GM19397 (cell line): Measurements from ENCODE around the gene P2RY6.
"Not testable (repeated sequence)": the region's sequence is repeated elsewhere in the genome, so short reads cannot be mapped to it uniquely, and the experiment has no call there.

Experiments
- ATAC-seq: cut with Tn5 transposase; IDR thresholded peaks from one replicate; pipeline ENCODE4 v1.9.1; 2021; ENCODE audit warnings: mild to moderate bottlenecking, moderate library complexity; ENCODE audit not compliant: unreplicated experiment

The P2RY6 gene

DNA sequence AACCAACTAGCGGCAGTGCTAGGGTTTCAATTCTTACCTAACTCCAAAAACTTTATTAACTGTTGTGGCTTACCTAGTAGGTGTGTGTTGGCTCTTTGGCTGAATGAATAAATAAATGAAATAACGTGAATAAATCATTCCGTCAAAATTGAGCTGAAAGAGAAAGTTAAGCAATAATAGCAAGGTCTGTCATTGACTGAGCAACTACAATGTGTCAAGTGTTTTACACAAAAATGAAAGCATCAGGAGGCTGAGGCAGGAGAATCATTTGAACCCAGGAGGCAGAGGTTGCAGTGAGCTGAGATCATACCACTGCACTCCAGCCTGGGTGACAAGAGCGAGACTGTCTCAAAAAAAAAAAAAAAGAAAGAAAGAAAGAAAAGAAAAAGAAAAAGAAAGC lies 2.1 kb downstream of the P2RY6 start:
- not testable (repeated sequence) for ATAC-seq

DNA sequence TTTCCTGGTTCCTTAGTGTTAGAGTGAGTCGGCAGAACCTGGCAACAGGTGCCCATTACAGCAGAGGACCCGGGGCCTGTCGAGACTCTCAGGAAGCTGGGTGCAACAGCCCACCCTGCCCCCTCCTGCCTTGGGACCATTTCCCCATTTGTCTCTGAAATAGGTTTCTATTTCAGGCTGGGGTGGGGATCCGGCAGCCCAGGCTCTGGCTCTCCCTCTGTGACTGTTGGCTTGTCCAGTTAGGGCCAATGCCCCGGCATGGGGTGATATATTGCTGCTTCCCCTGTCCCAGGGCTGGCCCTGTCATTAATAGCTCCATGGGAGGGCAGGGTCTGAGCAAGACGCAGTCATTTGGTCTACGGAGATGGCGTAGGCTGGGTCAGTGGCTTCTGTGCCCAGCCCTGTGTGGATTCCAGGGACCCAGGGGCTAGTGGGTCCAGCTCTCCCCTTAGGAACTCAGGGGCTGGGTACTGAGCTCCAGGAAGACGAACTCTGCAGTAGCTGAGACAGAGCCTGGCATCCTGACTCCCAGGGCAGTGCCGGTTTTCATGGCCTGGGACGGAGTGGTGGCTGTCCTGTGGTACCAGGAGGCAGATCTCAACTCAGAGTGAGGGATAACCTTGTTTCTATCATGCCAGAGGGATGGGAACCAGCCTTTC lies 2.7 kb downstream of the P2RY6 start:
- ATAC-seq: no peak

DNA sequence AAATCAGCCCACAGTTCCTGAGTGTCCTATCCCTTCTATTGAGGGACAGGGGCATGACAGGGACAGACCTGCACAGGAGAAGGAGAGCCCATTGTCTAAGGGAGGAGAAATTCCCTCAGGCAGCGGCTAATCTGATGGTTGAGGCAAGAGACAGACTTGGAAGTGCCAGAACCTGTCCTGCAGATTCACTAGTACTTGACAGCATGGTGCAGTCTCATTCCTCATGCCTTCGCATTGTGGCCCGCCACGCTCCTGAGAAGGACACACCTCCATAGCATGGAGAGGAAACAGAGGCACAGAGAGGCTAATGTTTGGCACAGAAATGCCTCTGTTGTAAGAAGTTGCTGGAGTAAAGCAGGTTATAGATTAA lies 3.2 kb downstream of the P2RY6 start:
- ATAC-seq: no peak

DNA sequence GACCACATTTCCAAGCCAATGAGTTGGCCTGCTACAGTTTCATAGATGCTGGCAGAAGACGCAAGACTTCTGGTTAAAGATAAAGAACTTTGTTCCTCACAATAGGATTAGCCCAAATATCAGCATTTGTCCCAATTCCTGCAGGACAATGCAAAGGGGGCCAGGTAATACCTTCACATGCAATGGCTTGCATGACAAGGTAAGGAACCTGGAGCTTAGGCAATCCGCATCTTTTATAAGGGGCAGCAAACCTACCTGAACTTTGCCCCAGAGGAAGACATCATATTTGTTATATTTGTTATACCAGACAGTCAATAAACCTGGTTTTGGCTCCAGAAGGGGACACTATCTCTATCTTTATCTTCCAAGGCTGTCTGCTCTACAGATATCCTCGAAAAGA lies 5.3 kb downstream of the P2RY6 start:
- ATAC-seq: no peak

DNA sequence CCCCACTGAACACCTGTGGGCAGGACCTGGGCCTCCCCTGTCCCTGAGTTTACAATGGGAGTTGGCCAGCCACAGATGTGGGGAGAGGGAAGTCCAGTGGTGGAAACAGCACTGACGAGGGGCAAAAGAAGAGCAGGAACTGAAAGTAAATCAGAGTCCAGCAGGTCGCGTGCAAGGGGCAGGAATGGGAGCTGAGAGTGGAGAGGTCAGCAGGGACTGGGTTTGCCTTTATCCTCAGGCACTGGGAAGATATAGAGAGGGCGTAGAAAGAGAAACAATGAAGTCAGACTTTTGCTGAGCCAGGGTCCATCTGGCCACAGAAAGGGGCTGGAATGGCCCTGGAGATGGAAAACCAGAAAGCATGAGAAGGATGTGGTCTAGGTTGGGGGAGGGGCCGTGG lies 8.5 kb downstream of the P2RY6 start:
- ATAC-seq: no peak

DNA sequence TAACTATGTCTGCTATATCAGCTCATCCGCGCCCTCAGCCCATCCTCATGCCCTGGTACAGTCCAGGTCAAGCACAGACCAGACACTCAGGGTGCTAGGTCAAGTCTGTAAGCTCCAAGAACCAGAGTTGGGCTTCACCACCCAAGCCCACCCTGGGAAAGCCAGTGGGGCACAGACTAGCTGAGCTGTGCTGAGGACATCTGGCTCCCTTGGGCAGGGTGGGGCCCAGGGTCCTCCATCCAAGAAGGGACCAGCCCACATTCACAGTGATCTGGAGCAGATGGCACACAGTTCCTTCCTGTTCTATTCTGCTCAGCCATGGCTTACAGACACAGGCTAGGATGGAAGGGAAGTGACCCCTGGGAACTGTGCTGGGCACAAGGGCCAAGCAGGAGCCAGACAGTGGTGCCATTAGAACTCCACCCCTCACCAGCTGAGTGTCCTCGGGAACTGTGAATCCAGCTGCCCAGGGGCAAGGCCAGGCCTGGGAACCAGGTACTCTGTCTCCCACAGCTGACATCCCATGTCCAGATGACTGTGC lies 9.1 kb downstream of the P2RY6 start:
- ATAC-seq: no peak

DNA sequence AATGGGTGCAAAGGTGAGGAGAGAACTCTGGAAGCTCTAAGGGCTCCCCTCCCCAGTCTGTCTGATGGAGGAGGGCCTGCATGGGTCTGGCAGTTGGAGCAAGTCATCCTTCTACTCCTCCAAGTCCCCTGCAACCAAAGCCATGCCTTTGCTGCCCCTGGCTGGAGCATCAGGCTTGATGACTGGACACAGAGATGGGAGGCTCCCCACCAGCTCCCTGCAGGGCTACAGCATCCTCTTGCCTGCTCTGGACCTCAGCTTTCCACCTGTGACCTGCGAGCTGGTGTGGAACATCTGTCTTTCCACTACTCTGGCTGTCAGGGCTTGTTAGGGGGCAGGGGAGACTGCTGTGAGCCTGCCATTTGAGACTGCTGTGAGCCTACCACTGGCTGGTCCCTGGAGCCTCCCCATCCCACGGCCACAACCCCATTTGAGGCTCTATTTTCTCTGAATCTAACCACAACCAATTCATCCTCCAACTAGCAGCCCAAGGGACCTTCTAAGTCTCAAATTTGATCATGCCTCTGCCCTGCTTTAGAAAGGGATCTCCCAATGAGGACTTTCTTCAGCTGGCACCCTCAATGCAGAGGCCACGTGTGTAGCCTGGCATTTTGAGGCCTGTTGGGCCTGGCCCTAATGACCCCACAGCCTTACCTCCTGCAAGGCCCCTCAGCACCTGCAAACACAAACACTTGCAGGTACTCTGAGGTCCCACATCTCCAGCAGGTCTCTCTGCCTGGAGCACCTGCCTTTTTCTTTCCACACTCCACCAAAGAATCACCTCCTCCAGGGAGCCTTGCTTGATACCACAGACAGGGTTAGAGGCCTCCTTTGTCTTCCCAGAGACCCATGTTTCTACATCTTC lies 9.9 kb downstream of the P2RY6 start:
- ATAC-seq: no peak

DNA sequence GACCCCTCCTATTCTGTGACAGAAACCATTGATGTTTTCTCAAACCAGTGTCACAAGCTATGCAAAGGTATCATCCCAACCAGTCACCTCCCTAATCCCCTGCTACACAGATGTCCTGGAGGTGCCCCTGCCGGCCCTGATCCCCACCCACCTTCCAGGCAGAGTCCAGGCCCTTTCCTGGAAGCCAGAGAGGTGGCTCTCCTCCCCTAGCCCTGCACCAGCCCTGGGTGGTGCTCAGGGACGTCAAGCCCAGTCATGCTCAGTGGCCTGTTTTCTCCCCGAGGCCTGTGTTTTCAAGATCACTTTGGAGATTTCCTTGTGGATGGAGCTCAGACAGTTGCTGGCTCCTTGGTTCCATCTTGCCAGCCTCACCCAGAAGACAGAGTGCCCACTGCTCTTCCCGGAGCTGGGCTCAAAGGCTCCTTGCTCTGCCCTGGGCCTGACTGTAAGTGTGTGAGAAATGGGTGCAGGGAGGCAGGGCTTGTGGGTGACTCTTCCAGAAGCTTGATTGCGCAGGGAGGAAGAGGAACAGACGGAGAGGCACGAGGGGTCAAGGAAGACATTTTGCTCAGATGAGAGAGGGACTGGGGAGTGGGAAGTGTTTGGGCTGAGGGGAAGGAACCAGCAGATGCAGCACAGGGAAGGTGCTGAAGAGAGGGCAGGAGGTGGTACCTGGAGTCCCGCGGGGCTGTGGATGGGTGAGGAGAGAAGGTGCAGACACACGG lies 11.3 kb downstream of the P2RY6 start:
- ATAC-seq: no peak

DNA sequence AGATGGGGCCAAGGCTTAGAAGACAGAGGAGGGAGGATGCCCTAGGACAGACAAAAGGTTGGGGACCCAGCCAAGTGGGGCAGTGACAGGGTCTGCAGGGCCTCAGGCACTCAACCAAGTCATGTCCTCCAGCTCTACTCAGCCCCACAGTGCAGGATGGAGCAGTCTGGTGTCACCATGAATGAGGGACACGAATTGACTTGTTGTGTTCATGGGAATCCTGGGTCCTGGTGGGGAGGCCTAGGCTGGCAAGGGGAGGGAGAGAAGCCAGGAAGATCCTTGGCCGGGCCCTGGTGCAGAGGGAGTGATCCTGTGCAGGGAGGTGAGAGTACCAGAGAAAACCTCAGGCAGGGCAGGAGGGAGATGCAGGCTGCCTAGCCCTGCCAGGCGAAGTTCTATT lies 12.0 kb downstream of the P2RY6 start:
- ATAC-seq: no peak

DNA sequence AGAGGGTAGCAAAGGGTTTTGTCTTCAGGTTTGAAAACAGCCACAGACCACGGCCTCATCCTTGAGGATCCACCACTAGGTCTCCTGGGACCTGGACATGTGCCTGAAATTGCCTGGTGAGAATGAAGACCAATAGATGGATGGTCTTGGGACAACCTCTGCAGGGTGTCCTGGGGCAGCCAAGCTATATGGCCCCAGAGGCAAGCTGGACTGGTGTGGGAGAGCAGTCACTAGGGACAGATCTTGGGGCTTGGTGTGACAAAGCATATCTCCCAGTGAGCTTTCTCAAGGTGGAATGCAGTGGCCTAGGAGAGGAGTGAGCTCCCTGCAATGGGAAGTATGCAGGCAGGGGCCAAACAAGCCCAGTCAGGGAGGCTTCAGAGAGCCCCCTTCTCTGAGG lies 13.6 kb downstream of the P2RY6 start:
- no peak for ATAC-seq

DNA sequence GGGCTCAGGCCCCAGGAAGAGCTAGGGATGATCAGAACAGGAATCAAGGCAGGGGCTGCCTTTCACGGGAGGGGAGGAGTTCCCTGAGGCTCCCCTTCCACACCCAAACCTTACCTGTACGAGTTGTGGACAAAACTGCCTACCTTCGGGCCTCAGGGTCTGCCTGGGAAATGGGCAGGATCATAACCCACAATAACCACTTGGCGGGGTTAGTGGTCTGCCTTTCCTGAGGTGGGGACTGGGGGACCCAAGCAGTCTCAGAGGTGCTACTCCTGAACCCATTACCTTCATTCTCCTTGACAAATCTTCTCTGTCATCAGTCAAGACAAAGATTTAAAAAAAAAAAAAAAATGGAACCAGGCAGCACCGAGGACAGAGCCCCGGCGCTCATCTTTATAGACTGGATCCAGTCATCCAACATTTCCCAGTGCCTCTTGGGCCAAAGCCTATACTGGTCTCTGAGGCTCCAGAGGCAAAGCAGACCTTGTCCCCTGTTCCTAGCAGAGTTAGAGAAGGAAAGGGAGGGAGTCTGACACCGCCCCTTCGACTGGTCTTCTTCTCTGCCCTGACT lies 14.2 kb downstream of the P2RY6 start:
- ATAC-seq: no peak

DNA sequence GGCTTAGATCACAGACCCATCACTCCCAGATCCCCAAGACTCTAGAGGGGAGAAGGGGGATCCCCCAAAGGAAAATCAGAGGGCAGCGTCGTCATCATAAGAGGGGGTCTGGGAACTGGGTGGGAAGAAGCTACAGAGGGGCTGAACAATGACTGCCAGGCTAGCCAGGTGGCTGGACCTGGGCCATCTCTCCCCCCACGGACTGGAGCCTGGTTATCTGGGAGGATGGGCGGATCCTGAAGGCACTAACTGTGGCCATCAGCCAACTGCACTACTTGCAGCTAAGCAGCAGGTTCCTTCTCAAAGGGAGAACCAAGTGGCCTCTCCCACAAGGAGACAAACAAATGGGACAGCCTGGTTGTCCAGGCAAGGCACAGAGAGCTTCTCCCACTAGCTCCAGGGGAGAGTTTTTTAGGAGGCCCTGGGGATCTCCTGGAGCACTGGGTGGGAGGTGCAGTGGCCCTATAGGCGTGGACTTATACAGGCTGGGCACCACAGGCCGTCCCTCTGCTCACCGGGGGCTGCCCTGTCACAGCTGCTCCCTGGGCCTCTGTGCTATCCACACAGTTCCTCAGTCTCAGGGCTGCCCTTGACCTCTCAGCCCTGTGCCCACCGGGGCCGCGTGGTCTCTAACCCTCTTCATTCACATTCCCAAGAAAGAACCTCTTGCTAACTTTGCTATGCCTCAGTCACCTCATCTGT lies 15.4 kb downstream of the P2RY6 start:
- no peak for ATAC-seq

DNA sequence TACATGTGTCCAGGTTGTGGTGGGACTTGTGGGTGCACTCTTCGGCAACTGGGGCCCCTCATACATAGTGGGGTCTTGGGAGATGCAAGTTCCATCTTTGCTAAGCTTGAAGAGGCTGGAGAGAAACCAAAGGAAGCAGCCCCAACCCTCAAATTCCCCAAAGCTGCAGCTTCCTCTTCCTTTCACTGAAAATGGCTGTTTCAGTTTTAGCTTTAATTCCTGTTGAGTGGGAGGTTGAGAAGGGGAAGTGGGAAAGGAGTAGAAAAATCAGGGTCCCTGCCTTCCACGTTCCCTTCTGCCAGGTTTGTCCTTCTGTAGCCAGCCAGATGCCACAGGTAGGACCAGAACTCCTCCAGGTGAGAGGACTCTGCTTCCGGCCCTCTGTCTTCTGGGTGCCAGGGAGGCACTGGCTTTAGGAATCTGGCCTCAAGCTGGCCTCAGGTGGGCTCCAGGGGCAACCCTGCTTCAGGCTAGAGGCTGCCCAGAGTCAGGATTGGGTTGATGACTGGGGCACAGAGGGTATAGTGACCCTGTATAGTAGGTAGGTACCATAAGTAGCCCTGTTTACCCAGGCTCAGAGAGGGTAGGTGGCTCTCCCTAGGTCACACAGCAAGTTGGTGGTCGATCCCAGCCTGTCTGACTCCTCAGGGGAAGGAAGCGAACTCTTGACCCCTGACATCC lies 16.2 kb downstream of the P2RY6 start:
- no peak for ATAC-seq

DNA sequence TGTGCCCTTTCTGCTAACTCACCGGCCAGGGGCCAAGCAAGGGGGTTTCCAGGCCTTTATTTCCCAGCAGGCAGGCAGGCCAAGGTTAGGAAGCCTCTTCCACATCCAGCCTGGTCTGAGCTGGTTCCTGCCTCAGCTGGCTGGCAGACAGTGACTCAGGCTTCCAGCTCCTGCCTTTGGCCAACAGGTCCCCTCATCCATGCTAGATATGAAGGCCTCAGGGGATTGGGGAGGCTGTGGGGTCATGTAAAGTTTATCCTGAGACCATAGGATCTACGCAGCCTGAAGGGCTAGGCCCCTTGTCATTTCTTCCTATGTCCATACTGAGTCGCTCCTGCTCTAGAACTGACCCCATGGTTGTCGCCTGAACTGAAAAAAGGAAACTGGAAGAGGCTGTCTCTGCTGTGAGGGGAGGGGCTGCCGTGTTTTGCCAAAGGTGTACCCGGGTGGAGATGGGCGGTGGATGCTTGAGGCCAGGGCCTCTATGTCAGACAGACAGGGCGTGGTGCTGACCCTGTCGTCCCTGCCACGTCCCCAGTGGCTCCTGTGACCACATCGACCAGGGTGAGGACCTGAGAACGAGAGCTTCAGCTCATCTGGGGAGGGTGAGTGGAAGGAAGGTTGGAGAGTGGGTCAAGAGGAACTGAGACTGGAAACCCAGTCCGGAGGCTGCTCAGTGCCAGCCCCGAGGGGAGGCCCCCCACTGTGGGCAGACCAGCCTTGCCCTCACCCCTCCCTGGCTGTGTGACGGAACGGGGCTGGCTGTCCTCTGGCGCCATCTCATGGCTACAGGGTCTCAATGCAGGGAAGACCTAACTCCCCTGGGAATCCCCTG lies 17.0 kb downstream of the P2RY6 start:
- ATAC-seq: peak; percentile 60

DNA sequence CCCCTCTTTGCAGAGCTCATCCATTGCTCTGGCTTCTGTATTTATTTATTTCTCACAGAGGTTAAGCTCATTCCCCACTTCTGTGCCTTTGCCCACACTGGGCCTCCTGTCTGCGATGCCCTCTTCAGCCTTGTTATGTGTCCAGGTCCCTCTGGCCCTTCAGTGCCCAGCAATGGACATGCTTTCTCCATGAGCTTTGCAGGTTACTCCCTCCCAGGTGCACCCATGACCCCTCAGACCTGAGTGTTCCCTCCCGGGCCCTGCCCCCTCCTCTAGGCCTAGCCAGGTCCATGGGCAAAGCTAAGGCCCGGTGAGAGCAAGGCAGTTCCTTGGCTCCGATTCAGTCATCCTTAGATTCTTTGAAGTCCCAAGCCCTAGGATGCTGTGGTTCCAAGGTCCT lies 18.4 kb downstream of the P2RY6 start:
- ATAC-seq: no peak

DNA sequence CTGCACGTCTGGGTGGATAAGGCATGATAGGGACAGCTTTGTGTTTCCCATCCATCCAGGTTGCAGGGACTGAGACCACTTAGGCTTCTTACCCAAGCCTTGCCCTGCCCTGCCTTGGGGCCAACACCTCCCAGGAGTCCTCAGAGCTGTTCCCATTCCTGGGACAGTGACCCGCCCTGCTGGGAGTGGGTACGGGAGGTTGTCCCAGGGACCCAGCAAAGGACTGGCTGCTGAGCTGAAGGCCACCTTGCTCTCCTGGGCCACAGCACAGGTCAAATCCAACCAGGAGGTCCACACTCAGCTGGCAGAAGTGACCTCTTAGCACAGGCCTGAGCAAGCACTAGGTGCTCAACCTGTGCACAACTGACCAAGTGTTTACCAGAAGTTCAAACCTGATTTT lies 19.1 kb downstream of the P2RY6 start:
- ATAC-seq: no peak

DNA sequence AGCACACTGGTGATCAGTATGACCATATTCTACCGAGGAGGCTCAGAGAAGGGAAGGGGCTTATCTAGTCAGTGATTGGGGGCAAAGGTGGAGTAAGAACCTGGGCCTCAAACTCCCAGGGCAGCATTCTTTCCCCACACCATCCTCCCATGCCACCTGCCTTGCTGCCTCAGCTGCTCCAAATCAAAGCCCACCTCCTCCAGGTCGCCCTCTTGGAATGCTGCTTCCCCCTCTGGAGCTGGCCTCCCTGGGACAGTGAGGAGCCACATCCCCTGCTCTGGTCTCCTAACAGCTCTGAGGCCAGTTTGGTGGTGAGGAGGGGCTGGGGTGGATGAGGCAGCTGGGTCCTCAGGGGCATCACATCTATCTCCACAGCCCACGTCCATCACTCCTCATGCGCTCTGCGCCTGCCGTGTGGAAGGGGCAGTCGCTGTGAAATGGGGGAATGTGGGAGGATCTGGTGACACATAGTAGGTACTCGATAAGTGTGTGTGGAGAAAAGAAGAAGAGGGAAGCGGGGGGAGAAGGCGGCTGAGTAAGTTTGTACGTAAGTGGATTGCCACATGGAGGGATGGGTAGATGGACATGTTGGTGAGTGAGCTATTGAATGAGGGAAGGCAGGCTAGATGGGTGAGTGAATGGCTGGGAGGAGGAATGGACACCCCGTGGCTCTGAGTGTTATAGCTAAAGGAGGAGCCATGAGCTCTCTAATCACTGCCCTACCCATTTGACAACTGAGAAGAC lies 19.8 kb downstream of the P2RY6 start:
- no peak for ATAC-seq

DNA sequence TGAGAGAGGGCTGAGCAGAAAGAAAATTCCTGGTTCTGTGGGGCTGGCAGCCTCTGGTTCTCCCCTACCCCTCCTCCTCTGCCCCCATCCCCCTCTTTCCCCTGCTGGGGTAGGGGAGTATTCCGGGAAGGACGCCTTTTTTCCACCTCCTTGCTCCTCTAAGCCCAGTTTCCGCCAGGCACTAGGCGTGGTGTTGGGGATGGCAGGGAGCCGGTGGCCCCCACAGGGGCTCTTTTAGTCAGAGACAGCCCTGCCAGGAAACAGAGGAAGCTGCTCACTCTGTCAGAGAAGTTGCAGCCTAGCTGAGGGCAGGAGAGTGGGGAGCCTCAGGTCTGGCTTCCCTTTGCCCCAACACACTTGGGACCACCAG lies 20.4 kb downstream of the P2RY6 start:
- ATAC-seq: no peak
